GM12801 (cell line): Measurements from ENCODE around the gene NAPB.

Source experiments
- TF ChIP-seq, protein P1 (sequence below): IDR thresholded peaks from one replicate; pipeline ENCODE4 v1.5.1; 2011; ENCODE audit warnings: control low read depth; ENCODE audit not compliant: insufficient read length; ENCODE audit errors: extremely low read depth

NAPB gene

DNA sequence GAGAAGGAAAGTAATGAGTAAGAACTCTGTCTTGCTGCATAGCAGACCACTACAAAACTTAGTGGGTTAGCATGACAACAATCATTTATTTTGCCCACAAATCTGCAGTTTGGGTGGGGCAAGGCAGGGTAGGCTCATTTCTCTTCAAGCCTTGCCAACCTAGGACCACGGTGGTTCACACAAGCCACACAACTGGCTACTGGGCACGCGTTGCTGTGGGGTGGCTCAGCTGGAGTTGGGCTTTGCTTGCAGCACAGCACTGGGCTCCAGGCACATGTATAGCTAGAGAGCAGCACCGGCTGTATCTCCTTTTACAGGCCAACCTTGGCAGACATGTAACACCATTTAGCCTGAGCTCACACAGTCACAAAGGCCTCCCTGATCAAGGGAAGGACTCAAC lies 75.3 kb downstream of the NAPB start:
- TF ChIP-seq, protein P1, sequence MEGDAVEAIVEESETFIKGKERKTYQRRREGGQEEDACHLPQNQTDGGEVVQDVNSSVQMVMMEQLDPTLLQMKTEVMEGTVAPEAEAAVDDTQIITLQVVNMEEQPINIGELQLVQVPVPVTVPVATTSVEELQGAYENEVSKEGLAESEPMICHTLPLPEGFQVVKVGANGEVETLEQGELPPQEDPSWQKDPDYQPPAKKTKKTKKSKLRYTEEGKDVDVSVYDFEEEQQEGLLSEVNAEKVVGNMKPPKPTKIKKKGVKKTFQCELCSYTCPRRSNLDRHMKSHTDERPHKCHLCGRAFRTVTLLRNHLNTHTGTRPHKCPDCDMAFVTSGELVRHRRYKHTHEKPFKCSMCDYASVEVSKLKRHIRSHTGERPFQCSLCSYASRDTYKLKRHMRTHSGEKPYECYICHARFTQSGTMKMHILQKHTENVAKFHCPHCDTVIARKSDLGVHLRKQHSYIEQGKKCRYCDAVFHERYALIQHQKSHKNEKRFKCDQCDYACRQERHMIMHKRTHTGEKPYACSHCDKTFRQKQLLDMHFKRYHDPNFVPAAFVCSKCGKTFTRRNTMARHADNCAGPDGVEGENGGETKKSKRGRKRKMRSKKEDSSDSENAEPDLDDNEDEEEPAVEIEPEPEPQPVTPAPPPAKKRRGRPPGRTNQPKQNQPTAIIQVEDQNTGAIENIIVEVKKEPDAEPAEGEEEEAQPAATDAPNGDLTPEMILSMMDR = no peak

DNA sequence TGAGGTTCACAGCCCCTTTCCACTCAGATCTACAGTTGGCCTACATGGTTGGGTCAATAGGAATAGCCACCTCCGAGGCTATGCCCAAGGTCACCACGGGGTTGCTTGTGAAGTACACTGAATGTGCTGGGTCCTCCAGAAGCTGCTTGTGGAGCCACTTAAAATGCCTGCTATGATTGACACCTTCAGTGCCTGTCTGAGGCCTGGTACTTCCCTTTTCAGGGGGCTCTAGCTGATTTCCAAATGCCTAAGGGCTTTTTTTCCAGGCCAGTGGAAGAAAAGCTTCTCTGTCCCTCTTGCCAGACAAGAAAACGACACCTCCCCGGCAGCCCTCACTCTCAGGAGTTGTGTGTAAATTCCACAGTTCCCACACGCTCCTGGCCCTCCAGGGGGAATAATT lies 77.0 kb downstream of the NAPB start:
- TF ChIP-seq, protein P1 = no peak

DNA sequence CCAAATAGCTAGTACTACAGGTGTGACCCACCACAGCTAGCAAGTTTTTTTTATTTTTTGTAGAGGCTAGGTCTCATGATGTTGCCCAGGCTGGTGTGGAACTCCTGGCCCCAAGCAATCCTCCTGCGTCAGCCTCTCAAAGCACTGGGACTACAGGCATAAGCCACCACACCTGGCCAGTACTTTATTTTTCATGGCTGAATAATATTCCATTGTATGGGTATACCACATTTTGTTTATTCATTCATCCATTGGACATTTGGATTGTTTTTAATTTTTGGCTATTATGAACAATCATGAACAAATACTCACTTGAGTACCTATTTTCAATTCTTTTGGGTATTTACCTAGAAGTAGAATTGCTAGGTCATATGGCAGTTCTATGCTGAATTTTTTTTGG lies 77.7 kb downstream of the NAPB start:
- TF ChIP-seq, protein P1 = no peak

DNA sequence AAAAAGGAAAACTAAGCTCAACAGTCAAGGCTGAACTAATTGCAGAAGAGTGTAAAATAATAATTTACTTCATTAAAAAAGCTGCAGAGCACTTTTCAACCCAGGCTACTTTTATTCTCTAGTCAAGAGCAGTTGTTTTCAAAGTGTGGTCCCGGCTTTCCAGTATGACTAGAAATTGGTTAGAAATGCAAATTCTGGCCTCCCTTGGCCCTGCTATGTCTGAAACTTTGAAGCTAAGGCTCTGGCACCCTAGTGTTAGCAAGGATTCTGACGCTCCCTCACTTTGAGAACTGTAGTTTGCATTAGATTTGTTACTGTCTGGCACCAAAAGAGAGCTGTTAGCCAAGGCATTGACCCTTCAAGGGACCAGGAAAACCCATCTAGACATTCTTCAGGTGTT lies 80.2 kb downstream of the NAPB start:
- TF ChIP-seq, protein P1 = no peak

DNA sequence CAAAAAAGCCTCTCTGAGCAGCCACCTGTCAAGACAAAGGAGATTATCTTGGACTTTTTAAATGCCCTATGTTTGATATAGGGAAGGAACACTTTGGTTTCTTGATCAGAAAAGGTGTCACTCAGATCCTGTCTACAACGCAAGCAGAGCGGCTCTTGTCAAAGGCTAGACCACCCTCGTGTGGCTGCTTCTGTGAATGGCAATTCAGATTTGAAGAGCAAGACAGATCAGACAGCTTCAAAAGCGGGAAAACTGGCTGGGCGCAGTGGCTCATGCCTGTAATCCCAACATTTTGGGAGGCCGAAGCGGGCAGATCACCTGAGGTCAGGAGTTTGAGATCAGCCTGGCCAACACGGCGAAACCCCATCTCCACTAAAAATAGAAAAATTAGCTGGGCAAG lies 80.8 kb downstream of the NAPB start:
- TF ChIP-seq, protein P1 = no peak

DNA sequence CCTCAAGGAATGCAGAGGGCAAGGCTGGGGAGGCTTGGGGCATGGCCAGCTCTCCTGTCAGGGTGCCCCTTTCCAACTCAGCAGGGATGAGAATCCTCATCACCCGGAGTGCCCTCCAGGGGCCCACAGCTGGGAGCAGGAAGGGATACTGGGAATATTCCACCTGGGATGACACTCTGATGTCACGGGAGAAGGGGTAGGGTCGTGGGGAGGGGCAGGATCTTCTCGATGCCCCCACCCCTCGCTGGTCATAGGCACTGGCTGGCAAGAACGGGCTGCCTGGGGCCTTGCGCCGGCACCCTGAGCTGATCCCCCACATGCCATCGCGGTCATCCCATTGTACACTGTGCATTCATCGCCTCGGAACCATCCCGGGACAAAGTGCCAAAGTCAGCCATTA lies 81.3 kb downstream of the NAPB start:
- TF ChIP-seq, protein P1 = no peak

DNA sequence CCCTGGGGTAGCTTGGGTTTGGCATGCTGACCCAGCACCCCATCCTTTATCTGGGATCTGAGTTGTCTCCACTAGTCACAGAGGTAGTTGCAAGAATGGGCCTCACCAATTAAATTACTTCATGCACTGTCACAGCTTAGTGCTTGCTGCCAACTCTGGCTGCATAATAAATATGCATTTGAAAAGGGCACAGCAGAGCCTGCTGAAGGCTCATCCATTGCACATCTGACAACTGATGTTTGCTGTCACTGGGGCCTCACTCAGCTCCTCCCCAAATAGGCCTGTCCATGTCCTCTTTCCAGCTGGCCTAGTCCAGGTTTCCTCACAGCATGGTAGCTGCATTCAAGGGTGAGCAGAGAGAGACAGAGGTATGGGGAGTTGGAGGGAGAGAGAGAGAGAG lies 84.0 kb downstream of the NAPB start:
- TF ChIP-seq, protein P1 = no peak

DNA sequence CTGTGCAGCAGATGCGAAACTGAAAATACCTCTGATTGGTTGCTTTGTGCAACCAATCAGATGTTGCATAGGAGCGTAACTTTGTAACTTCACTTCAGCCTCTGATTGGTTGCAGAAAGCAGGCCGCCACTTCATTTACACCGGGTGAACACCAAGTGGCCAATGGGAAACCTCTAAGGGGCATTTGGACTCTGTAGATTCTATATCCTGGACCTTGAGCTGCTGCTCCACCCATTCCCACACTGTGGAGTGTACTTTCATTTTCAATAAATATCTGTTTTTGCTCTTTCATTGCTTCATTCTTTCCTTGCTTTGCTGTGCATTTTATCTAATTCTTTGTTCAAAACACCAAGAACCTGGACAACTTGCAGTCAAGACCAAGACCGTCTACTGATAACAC lies 84.8 kb downstream of the NAPB start:
- TF ChIP-seq, protein P1 = no peak
